HCEC 1CT (cell line): Measurements from ENCODE around the gene KAT8.

ENCODE experiments used
- DNase-seq: peaks from one replicate; pipeline ENCODE4 v3.0.0-alpha.2; 2017

The KAT8 gene

DNA sequence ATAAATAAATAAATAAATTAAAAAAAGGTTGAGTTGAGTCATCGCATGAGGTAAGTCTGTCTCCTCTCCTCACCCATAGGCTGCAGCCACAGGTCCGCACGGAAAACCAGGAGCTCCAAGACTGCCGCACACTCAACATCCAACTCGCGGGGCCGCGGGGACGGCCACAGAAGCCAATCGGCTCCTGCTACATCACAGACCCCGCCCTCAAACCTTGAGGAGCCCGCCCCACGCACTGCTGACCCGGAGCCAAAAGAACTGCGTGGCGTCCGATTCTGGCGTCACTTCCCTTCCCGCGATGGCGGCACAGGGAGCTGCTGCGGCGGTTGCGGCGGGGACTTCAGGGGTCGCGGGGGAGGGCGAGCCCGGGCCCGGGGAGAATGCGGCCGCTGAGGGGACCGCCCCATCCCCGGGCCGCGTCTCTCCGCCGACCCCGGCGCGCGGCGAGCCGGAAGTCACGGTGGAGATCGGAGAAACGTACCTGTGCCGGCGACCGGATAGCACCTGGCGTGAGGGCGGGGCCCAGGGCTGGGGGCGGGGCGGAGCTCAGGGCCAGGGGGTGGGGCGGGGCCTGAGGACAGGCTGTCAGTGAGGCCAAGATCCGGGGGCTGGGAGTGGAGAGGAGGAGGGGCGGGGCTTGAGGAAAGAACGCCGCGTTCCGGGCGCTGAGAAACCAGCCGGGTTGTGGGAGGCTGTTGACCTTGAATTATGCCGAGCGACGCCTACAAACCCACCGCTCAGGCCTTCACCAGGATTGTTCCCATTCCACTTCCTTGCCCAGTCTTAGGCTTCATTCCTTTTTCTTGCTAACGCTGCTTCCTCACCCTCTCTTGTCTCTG lies at the start of gene KAT8:
Gene KAT8, plus strand, starts transcription at position 281 of the 839 bp plus-strand sequence. Its CDS starts 18 bp downstream, at position 299.
- DNase-seq = peak; percentile 98

- peak; percentile 83 for DNase-seq
Measured at GRCh38 chr16:31071861-31072260, 45.6 kb upstream of the KAT8 start.

DNA sequence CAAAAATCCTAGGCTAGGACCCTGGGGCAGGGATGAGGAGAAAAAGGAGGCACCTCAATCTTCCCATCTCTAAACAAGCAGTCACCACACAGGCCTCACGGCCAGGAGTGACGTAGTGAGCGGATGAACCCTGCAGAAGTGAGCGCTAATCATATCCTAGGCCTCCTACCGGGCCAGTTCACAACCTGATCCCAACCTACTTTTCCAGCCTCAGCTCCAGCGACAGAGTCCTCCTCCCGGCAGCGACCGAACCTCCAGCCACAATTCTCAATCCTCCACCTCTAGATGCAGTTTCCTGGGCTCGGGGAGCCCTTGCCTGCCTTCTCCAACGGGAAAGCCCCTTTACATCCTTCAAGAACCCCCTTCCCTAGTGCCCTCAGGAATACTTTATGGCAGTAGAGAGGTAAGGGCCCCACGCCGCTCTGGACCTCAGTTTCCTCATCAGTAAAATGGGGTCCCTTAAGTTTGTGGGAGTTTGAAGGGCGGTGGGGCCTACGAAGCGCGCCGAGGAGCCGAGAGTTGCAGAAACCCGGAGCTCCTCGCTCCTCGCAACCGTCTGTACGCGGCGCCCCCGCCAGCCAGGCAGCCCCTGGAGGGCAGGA lies 44.8 kb upstream of the KAT8 start:
- peak; percentile 44 for DNase-seq

- DNase-seq = peak; percentile 84
Measured at GRCh38 chr16:31073142-31073969, 44.1 kb upstream of the KAT8 start.

DNA sequence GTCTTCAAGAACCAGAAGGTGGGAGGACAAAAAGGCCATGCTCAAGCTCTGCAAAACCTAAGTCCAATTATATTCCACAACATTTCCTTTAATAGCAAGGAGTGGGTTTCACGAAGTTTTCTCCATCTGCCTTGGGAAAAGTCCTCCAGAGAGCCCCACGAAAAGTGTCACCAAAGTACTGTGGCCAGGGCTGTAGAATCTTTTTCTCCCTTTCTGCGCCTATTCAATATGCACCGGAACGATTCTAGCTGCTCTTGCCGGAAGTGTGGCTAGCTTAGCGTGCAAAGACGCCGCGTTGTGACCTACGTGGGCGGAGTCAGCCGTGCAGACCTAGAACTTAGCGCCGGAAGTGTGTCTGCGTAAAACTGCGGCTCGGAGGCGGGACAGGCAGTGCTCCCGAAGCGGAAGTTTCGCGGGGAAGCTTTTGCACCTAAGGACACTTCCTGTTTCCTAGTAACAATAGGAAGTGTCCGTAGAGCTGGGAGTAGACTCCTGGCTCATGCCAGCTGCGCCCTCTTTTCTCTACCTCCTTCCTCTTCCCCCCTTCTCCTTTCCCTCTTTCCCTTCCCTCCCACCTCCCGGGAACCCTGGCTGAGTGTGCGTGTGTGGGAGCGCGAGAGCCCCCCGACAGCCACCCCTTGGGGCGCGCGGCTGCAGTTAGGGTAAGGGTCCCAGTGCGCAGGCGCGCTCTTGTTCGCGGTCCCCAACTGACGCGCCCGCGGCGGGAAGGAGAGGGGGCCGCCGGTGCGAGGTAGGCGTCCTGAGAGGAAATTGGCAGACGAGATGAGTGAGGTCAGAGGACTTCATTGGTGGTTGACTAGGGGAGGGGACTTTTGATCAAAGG lies 43.3 kb upstream of the KAT8 start, which contains the start of the genes ZNF646 and ZNF668:
Gene ZNF646, plus strand, starts transcription at position 453 of the 844 bp plus-strand sequence. CDS start 1,903 bp downstream, outside the sequence.
Gene ZNF668, minus strand, starts transcription at position 271 of the 844 bp plus-strand sequence. CDS start 9,781 bp downstream, outside the sequence.
- DNase-seq = peak; percentile 100

DNA sequence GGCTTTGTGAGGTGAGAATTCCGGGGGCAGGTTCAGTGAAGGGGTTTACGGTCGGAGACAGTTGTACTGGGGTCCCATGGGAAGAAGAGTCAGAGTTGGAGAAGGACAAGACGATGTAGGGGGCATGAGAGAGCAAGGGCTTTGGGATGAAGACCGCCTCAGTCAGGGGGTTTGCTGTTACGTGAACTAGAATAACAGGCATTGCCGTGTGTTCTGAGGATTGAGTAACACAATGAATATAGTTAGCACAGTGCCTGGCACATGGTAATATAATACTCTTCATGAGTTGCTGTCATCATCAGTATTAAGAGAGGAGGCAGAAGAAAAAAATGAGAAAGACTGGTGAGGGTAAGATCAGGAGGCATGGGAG lies 42.7 kb upstream of the KAT8 start:
- no peak for DNase-seq

DNA sequence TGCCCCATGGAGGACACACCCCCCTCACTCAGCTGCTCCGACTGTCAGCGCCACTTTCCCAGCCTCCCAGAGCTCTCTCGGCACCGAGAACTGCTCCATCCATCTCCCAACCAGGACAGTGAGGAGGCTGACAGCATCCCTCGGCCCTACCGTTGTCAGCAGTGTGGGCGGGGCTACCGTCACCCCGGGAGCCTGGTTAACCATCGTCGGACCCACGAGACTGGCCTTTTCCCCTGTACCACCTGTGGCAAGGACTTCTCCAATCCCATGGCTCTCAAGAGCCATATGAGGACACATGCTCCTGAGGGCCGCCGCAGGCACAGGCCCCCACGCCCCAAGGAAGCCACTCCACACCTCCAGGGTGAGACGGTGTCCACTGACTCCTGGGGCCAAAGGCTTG lies 41.1 kb upstream of the KAT8 start:
- DNase-seq = no peak

DNA sequence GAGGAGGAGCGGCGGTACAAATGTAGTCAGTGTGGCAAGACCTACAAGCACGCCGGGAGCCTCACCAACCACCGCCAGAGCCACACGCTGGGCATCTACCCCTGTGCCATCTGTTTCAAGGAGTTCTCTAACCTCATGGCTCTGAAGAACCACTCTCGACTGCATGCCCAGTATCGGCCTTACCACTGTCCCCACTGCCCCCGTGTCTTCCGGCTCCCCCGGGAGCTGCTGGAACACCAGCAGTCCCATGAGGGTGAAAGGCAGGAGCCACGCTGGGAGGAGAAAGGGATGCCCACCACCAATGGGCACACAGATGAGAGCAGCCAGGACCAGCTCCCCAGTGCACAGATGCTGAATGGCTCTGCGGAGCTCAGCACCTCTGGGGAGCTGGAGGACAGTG lies 40.4 kb upstream of the KAT8 start:
- no peak for DNase-seq

- DNase-seq = no peak
Measured at GRCh38 chr16:31077592-31078396, 39.7 kb upstream of the KAT8 start.

- DNase-seq = no peak
Measured at GRCh38 chr16:31078597-31079341, 38.7 kb upstream of the KAT8 start.

DNA sequence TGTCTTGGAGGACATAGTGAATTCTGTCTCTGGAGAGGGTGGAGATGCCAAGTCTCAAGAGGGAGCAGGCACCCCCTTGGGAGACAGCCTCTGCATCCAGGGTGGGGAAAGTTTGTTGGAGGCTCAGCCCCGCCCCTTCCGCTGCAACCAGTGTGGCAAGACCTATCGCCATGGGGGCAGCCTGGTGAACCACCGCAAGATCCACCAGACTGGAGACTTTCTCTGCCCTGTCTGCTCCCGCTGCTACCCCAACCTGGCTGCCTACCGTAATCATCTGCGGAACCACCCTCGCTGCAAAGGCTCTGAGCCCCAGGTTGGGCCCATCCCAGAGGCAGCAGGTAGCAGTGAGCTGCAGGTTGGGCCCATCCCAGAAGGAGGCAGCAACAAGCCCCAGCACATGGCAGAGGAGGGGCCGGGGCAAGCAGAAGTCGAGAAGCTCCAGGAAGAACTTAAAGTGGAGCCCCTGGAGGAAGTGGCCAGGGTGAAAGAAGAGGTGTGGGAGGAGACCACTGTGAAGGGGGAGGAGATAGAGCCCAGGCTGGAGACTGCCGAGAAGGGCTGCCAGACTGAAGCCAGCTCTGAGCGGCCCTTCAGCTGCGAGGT lies 38.0 kb upstream of the KAT8 start:
- DNase-seq = no peak

- DNase-seq = no peak
Measured at GRCh38 chr16:31080035-31080629, 37.3 kb upstream of the KAT8 start.

GRCh38 chr16:31080756-31081419 lies 36.6 kb upstream of the KAT8 start:
- DNase-seq = no peak

GRCh38 chr16:31081428-31082351 lies 35.8 kb upstream of the KAT8 start:
- no peak for DNase-seq

DNA sequence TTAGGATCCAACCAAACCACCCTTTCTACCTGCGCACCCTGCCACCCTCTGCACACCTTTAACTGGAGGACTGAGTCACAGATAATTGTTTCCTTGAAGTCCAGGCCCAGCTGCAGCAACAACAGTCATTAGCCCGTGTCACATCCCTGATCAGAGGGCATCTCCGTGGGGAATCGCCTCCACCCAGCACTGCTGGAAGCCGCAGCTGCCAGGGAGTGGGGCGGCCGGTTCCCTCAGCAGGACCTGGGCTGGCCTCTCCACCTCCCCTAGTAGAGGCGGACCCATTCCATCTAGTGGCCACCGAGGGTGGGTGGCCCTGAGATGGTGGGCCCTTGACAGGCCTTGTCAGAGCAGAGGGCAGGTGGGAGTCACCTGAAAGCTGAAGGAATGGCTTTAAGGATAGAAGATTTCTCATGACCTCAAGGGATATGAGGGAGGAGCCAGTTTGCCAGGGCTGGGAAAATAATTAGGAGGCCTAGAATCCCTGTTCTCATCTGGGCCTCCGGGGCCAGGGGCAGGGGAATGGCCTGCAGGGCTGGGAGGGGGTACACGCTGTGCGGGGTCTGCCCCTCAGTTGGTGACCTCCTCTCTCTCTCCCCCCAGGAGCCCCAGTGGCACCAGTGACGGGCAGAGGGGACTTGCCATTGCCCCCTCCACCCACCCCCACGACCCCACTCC lies 35.0 kb upstream of the KAT8 start:
- DNase-seq = no peak

- no peak for DNase-seq
Measured at GRCh38 chr16:31083081-31083480, 34.4 kb upstream of the KAT8 start.

DNA sequence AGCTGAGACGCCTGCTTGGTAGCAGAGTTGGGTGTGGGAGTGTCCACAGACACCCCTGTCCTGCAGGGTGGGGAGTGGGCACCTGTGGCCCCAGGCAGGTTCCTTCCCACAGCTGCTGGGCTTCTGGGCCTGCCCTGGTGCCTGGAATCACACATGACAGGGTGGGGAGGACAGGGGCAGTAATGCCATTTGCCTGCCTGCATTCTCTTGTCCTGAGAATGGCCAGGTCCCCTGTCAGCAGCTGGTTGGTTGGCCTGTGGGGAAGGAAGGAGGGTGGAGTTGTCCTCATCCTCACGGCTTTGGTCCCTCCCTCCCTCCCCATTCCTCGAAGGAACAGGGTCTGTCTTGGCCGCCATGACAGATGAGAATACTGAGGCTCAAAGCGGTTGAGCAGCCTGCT lies 33.9 kb upstream of the KAT8 start:
- no peak for DNase-seq

- no peak for DNase-seq
Measured at GRCh38 chr16:31083981-31084380, 33.5 kb upstream of the KAT8 start.
